Liver (tissue), 3 donors: ENCODE data around the gene MIB1.

Experiments
- SP1 ChIP-seq: IDR thresholded peaks from 2 replicates; pipeline ENCODE4 v1.6.1; 2018; ENCODE audit warnings: antibody characterized with exemption, mild to moderate bottlenecking
- YY1 ChIP-seq: IDR thresholded peaks from 2 replicates; pipeline ENCODE4 v1.6.1; 2016; ENCODE audit warnings: antibody characterized with exemption, mild to moderate bottlenecking
- TF ChIP-seq, protein P1 (sequence below): fragments of 150-350 bp; IDR thresholded peaks from 2 replicates; pipeline ENCODE4 v1.5.1; 2017; ENCODE audit warnings: improper control_type of control experiment, low read depth, low read length; ENCODE audit not compliant: missing input control
- TF ChIP-seq, protein P2 (sequence below): IDR thresholded peaks from 2 replicates; pipeline ENCODE4 v1.6.1; 2016; ENCODE audit warnings: antibody characterized with exemption
- donor health status: healthy.
- donor health status: healthy.

DNA sequence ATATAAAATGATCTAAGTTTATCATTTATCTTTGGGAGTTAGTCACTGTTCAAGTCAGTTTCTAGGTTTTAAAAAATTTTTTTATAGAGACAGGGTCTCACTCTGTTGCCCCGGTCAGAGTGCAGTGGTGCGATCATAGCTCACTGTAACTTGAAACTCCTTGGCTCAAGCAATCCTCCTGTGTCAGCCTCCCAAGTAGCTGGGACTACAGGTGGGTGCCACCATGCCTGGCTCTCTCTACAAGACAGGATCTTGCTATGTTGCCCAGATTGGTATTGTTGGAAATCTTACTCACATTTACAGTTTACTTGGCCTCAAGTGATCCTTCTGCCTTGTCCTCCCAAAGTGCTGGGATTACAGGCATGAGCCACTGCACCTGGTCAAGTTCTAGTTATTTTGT lies 74.5 kb downstream of the MIB1 start:
- TF ChIP-seq SP1 (no peak), YY1 (no peak)
- TF ChIP-seq, protein P1, sequence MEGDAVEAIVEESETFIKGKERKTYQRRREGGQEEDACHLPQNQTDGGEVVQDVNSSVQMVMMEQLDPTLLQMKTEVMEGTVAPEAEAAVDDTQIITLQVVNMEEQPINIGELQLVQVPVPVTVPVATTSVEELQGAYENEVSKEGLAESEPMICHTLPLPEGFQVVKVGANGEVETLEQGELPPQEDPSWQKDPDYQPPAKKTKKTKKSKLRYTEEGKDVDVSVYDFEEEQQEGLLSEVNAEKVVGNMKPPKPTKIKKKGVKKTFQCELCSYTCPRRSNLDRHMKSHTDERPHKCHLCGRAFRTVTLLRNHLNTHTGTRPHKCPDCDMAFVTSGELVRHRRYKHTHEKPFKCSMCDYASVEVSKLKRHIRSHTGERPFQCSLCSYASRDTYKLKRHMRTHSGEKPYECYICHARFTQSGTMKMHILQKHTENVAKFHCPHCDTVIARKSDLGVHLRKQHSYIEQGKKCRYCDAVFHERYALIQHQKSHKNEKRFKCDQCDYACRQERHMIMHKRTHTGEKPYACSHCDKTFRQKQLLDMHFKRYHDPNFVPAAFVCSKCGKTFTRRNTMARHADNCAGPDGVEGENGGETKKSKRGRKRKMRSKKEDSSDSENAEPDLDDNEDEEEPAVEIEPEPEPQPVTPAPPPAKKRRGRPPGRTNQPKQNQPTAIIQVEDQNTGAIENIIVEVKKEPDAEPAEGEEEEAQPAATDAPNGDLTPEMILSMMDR = no peak
- TF ChIP-seq, protein P2, sequence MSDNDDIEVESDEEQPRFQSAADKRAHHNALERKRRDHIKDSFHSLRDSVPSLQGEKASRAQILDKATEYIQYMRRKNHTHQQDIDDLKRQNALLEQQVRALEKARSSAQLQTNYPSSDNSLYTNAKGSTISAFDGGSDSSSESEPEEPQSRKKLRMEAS = no peak
